Liver (tissue), 3 donors: ENCODE data around the gene VPS52.

Source experiments
- CTCF ChIP-seq: fragments of 150-350 bp; IDR thresholded peaks from 2 replicates; pipeline ENCODE4 v1.5.1; 2017; ENCODE audit warnings: improper control_type of control experiment, low read depth, low read length; ENCODE audit not compliant: missing input control
- MAX ChIP-seq: IDR thresholded peaks from 2 replicates; pipeline ENCODE4 v1.6.1; 2016; ENCODE audit warnings: antibody characterized with exemption
- RAD21 ChIP-seq, 2 donors: IDR thresholded peaks; 2 replicates each; pipeline ENCODE4 v1.6.1; 2016; ENCODE audit warnings: antibody characterized with exemption in 2 of 2, mild to moderate bottlenecking in 2 of 2
- ZBTB33 ChIP-seq: IDR thresholded peaks from 2 replicates; pipeline ENCODE4 v1.6.1; 2016; ENCODE audit warnings: antibody characterized with exemption
- TF ChIP-seq, protein P1 (sequence below): IDR thresholded peaks from 2 replicates; pipeline ENCODE4 v1.6.1; 2016; ENCODE audit warnings: antibody characterized with exemption
- donor health status: healthy.
- donor health status: healthy.

DNA sequence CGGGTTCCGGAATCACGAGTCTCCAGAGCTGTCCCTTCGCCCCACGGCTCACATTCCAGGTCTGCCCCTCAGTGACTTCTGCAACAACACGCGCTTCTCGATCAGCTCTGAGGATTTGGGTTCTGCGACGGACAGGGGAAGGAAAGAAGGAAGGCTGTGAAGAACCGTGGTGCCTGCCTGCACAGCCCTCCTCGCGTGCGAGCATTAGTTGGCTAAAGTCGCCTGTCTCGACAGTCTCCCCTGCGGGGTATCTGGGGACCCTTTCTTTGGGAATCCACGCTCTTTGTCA is 23.1 kb downstream of the VPS52 start:
- TF ChIP-seq MAX (no peak), CTCF (no peak), RAD21 (IDR thresholded peaks at IDR 0.05) (no peak), ZBTB33 (no peak)
- TF ChIP-seq, protein P1, sequence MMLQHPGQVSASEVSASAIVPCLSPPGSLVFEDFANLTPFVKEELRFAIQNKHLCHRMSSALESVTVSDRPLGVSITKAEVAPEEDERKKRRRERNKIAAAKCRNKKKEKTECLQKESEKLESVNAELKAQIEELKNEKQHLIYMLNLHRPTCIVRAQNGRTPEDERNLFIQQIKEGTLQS = no peak
